Skin of body (tissue), 2 donors: ENCODE results near the gene FIGNL1. TPM values are rescaled to one million over a fixed set of nuclear protein-coding genes. Genes with fewer than 3 reads are reported as not detected.

Experiments used
- DNase-seq: peaks from one replicate; lab custom pipeline; 2025; lab: John Stamatoyannopoulos, UW
- total RNA-seq: library from RNA; depleted of rRNA; stranded (reverse); fragments of >200 nt; gene quantifications from one replicate; pipeline ENCODE4 v1.2.3, GENCODE V29; 2014

FIGNL1 gene, protein sequence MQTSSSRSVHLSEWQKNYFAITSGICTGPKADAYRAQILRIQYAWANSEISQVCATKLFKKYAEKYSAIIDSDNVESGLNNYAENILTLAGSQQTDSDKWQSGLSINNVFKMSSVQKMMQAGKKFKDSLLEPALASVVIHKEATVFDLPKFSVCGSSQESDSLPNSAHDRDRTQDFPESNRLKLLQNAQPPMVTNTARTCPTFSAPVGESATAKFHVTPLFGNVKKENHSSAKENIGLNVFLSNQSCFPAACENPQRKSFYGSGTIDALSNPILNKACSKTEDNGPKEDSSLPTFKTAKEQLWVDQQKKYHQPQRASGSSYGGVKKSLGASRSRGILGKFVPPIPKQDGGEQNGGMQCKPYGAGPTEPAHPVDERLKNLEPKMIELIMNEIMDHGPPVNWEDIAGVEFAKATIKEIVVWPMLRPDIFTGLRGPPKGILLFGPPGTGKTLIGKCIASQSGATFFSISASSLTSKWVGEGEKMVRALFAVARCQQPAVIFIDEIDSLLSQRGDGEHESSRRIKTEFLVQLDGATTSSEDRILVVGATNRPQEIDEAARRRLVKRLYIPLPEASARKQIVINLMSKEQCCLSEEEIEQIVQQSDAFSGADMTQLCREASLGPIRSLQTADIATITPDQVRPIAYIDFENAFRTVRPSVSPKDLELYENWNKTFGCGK
- total RNA-seq = 18.4 TPM

DNA sequence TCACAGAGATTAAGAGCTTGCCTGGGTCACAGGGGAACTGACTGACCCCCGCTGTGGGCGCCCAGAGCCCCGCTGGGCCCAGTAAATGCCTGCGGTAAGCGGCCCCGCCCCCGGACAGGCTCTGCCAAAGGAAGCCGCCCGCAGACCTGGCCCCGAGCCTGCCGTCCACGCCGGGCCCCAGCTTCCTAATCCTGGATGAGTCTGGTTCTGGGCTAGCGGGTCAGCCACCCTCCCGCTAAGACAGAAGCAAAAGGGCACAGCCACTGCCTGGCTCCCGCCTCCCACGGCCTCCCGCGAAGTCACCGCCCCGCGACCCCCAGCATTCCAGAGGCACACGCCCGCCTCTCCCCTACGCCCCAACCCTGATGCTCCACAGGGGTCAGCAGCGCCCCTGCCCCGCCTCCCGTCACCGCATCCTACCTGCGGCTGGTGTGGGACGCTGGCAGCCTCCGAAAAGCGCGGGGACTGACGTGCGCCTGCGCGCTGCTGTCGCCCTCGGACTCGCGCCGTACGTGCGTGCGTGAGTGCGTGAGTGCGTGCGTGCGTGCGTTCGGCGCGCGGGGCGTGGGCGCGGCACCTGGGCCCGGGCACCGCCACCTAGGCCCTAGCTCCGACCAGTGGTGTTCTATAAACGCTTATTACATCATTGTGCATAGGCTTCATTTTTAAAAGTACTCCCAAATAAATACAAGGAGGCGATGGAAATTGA lies at the start of gene FIGNL1:
TSS of gene FIGNL1 (minus strand) at position 470 of the 709 bp plus-strand sequence. CDS start 3,063 bp downstream, outside the sequence.
- peak; percentile 22 for DNase-seq

DNA sequence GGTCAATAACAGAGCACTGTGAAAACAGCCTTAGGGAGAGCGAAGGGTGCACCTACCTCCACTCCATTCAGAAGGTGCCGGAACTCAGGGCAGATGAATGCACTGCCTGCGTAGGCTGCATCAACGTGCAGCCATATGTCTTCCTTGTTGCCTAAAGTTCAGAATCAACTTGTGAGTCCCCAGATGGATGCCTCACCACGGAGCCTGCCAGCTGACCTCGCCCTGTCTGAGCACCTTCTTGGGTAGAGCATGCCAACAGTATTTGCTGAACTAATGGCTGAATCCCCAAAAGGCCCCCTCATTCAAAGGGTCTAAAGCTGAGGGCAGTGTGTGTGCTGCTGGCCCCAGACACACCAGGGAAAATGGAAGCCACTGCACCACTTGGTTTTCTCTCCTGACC lies 48.9 kb upstream of the FIGNL1 start:
- DNase-seq = no peak

DNA sequence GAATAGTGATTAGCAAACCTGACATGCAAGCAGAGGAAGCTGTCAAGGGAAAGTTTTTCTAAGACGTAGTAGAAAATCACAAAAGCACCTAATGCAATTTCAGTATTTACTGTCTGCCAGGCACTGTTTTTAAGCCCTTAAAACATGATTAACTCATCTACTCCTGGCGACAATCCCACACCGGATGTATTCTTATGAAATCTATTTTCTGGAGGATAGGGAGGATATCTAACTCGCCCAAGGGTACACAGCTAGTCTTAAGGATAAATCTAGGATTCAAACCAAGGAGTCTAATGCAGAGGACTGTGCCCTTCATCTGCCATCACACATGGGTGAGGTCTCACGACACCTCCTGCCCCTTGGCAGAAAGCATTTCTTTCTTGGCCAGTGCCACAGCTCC lies 47.8 kb upstream of the FIGNL1 start:
- no peak for DNase-seq

DNA sequence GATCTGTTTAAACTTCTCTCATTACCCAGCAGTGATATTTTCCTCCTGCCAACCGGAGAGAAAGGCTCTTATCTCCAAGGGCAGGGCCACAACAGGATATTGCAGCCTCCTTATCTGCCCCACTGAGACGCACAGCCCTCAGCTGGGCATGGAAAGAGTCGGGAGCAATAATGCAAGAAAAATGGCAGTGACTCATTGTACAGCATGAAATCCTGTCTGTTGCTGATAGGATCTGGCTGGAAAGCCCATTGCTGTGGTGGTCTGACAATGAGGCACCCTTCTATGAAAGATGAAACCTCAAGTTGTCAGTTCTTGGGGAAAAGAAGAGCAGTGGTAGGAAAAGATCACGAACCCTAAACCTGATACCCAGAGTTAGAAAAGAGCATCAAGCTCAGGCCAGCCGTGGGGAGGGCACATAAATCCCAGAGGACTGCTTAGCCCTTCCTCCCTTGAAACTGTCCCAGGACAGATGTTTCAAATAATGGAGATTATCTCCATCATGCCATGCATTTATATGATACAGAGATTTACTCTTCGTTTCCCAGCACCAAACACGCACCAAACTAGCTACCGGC lies 47.0 kb upstream of the FIGNL1 start:
- no peak for DNase-seq

DNA sequence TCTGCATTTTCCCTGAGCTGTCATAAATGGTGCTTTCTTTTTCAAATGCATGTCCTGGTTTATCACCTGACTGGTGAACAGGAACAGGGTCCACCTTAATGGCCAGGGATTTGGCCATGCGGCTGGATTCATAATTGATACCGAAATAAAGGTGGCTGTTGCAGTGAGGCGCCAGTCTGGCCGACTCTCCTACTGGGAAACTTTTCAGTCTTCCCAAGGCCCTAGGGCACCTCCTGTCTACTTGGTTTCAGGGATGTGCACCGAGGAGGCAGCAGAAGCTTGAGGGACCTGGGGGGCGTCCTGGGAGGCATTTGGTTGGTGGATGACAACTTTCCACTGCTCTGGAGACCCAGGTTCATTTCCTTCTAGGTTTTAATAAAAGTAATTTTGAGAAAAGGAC lies 46.4 kb upstream of the FIGNL1 start:
- no peak for DNase-seq

DNA sequence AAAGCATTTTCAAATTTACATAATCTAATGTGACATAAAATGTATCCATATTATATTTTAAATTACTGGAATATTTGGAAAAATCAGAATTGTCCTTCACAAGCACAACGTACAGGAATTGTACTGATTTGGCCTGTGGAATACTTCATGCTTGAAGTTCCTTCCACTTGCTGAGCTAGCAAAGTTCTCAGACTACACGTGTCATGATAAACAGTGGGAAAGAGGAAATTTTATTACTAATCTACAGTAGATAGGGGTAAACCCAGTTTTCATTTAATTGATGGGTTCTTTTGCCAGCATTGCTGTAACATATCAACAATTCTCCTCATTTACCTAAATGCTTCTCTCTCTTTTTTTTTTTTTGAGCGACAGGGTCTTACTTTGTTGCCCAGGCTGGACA lies 45.6 kb upstream of the FIGNL1 start:
- DNase-seq = no peak

DNA sequence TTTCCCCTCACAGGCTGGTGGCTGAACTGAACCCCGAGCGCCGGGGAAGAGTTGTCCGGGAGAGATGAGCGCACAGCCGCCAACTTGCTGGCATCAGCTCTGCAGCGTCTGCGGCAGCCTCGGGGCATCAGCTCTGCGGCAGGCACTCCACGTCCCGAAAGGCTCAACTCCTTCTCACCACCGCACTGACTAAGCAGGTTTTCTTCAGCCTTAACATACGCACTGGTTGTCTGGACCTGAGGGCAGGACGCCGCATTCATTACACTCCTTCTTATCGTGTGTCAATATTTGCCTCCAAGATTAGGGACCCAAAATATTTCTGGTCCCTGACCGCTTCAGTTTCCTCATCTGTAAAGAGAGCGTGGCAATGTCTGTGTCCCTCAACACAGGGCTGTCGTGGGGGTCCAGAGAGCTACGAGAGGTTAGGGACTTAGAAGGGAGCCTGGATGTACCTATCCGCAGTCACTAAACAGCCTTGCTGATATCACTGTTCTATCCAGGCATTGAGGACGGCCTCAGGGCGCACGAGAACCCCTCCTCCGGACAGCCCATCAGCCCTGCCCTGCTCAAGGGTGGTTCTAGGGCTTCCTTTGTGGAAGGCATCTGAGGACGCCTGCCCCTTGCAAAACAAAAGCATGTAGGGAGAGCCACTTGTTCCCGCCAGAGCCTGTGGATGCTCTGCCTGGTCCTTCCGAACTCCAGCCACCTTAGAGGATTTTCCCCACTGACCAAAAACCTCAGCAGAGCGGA lies 42.8 kb upstream of the FIGNL1 start:
- no peak for DNase-seq

DNA sequence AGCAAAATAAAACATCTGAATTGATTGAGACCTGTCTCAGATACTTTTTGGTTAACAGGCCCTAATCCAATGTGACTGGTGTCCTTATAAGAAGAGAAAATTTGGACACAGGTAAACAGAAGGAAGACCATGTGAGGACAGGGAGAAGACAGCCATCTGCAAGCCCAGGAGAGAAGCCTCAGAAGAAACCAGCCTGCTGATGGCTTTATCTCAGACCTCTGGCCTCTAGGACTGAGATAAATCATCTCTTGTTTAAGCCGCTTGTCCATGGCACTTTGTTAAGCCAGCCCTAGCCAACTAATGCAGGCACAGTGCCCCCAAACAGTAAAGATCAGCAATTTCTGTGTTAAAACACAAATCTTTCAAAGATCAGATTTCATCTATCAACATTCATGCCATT lies 41.8 kb upstream of the FIGNL1 start:
- no peak for DNase-seq

DNA sequence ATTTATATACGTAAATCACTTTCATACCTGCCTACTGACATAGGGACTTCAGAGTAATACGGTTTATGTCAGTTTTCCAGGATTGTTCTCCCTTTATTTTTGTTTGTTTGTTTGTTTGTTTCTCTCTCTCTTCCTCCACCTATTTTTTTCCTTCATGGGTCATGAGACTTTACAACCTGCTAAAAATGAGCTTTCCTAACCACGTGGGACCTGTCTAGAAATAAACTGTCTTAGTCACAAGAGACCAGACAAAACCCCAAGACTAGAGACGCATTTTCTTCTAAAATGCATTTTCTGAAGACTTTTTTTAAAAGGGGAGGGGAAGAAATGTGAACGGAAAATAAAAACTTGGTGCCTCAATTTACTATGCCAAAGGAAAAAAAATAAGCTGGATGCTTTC lies 41.1 kb upstream of the FIGNL1 start:
- DNase-seq = no peak

DNA sequence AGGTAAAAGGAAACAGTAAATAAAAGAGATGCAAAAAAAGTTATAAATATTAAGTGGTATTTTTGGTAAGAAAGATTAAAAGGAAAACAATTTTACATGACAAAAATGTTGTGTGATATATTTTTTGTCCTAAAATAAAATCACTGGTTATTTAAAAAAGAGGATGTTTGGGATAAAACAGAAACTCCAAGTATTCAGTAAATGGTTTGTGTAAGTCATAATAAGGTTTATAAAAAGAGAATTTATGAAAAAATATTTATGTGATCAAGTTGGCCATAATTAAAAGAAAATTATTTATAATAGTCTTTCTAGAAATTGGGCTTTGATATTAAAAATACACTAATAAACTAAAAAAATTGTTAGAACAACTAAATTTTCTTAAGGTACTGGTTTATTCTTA lies 38.2 kb upstream of the FIGNL1 start:
- DNase-seq = no peak

DNA sequence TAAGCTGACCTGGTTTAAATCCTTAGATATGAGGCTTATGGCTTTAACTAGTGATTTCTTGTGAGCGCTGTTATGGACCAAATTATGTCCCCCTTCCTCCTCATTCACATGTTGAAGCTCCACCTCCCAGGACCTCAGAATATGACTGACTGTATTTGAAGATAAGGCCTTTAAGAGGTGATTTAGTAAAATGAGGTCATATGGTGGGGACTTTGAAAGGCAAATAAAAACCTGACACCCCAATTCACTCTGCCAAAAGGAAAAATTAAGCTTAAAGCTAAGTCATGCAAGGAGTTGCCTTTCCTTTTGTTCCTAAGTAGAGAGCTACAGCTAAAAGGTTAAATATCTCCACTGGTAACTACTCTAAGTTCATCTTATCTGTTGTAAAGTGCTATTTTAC lies 36.4 kb upstream of the FIGNL1 start:
- DNase-seq = no peak

DNA sequence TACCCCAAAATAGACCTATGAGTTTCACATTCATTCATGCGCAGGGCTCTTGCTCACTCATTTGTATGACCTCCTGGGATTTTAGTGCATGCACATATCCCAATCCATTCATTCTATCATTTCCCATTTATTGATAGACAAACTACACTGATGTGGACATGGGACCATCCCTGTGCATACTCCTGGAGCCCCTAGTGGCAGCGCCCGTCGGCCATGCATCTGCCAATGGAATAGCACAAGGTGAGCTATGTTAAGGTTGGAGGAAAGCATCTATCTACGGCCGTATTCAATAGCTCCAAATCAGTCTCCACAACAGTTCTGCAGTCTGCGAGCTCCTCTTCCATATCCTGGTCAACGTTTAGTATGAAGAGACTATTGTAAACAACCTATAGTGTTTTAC lies 31.7 kb upstream of the FIGNL1 start:
- no peak for DNase-seq

DNA sequence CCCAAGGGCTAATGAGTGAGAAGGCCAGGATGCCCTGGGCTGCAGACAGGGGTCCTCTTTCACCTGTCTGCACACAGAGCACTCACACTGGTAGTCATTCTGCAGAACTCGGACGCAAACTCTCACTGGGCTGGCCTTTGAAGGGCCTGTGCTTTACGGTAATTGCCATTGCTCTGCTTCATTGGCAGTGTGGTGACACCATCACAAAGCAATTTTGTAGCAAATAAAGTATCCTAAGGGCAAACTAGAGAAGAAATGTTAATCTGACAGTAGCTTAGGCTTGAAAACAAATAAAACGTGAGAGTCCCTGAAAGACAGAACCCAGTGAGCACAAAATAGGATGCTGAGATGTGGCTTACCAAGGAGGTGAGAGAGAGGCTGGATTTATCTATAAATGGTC lies 30.6 kb upstream of the FIGNL1 start:
- DNase-seq = no peak

DNA sequence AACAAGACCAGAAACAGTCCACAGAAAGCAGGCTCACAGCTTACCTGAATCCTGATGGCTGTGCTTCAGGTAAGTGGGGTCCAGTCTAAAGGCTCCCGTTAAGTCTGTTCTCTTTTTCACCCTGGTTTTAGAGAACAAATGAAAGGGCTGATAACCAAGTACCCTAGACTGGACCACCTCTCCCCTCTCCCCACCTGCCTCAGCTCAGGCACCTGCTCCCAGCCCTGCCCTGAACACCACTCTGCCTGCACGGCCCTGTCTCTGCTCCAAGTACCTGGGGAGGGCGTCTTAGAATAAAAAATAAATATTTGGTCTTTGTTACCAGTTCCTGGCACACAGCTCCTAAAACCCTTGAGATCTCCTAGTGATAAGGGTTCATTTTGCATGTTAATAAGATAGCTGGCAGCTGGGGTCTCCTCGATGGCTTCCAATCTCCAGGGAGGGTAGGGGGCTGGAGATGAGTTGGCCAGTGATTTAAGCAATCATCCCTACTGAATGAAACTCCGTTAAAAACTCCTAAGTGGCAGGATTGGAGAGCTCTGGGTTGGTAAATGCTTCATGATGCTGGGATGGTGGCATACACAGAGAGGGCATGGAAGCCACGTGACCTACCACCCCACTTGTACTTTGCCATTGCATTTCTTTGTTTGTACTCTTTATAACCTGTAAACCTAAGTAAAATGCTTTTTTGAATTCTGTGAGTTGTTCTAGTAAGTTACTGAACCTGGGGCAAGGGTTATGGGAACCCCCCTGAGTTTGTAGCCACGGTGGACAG lies 29.8 kb upstream of the FIGNL1 start:
- no peak for DNase-seq

DNA sequence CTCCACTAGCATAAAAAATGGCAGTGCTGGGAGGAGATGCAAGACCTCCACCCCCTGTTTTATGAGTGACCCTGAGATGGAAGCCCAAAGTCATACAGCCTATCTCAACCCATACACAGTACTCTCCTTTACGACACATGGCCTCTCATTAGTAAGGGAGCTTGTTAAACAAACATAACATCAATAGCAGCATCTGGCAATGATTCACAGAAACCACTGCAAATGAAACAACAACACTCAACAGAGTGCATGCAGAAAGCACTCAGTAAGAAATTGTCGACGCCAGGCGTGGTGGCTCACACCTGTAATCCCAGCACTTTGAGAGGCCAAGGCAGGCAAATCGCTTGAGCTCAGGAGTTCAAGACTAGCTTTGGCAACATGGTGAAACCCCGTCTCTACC lies 27.5 kb upstream of the FIGNL1 start:
- DNase-seq = no peak

DNA sequence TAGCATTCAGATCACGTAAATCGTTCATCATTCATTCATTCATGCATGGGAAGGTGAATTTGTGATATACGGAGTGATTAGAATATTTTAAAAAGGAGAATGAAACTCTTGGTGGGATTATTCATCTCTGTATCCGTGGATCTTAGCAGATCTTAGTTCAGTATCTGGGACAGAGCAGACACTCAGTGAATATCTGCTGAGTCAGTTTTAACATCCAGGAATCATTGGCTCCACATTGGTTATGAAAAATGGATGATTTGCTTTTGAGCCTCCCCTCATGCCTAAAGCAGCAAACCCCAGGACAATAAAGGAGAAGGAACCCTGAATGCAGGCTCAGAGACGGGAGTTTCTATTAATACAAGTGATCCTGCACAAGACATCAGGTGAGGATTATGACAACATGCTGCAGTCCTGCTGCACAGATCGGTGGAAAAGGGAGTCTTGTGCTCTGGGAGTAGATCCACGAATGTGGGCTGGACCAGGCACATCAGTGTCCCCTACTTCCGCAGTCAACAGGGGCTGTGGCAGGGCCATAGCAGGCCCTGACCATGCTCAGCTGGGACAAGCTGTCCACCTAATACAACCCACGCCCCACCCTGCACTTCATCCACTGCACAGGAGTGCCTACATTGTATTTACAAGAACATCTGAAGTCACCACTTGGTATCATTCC lies 26.9 kb upstream of the FIGNL1 start:
- DNase-seq = no peak

DNA sequence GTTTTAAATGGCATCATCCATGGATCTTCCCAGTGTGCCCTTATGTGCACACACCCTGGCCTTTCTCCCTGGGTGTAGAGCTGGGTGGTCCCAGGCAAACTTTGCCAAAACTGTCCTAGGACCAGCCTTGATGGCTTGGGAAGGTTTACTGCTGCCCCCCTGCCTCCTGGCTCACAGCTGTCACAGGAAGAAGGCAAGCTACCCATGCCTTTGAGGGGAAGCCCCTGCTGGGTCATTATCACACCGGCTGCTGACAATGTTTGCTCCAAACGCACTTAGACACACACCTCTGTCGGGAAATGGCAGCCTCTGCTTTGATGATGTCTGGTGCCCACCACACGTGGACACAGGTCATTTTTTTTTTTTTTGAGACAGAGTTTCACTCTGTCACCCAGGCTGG lies 25.2 kb upstream of the FIGNL1 start:
- no peak for DNase-seq

DNA sequence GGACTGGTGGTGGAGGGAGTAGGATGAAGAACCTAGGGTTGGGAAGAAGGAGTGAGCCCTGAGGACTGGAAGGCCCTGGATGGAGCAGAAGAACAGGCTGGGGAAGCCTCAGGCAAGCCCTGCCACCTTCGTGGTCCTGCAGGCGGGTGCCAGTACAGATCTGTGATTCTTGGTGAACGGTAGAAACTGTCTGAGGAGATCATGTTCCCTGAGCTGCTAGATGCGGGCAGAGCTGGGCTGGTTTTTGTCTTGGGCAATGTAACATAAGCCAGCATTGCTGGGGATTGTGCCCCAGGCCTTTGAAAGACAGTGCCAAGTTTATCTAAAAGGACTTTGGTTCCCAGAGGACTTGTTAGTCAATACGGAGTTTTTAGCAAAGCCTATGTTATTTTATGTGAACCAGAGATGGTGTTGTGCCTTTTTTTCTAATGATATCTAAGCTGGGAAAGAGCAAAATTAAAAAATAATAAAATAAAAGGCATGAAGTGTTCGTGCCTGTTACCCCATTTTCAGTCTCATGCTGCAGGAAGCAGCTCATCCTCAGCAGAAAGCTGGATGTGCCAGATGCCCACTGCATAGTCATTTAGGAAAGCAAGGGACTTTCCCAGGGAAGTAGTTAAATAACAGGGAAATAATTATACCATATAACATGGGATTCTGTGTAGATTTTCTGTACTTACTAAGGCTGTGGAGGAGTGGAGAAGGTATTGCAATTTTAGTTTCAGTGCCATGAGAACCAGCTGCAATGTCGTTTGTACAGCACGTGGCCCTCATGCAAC lies 24.4 kb upstream of the FIGNL1 start:
- DNase-seq = no peak

DNA sequence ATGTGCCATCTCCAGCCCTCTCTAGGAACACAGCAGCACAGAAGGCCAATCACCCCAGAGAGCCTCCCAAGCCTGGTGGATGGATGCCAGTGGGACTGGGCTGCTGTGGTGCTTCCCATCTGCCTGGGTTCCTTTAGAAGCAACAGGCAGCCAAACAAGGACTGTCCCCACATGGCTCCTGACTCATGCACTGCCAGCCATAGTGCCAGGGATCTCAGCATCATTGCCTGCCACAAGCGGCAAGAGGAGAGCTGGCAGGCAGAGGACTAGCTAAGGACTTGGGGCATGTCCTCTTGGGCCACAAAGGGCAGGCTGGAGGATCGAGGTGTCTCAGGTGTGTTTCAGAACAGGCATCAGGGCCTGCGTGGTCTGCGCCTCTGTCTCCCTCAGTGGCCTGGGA lies 23.4 kb upstream of the FIGNL1 start:
- DNase-seq = no peak
